Medulla oblongata (tissue), 1 donor: ENCODE results near the gene SESN3.

Experiments used
- DNase-seq: peaks from one replicate; pipeline ENCODE4 v3.0.0-alpha.2; 2015; ENCODE audit errors: extremely low spot score

The SESN3 gene

DNA sequence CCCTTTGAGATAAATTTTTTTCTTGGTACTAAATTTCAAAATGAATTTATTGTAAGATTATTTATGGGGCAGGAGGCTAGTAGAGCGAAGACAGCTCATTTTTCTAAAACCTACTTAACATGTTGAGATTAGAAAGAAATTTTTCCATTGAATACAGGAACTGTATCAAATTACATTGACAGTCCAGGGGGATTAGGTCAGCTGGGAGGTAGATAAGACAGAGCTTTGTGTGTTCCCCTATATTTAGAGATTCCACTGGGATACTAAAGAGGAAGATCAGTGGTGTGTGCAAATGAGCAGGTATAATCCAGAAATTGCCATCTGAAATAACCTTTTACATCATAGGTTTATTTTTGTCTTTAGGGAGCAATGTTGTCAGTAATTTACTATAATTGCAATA lies 109.3 kb downstream of the SESN3 start:
- DNase-seq, result no peak

DNA sequence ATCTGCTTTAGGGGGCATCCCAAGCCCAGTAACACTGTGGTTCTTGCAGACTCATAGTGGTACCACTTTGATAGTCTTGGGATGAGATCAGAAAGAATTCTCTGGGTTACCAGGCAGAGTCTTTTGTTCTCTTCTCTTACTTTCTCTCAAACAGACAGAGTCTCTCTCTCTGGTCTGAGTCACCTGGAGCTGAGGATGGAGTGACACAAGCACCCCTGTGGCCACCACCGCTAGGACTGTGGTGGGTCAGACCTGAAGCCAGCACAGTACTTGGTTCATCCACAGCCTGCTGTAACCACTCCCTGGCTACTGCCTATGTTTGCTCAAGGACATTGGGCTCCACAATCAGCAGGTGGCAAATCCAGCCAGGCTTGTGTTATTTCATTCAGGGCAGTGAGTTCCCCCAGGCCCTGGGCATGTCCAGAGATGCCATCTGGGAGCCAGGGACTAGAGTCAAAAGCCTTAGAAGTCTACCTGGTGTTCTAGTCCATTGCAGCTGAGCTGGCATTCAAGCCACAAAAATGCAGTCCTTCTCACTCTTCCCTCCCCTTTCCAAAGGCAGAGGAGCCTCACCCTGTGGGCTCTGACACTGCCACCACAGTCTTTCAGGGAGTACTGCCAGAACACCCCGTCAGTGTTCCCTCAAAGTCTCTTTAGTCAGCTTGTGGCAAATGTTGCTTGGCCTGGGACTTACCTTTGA lies 111.5 kb downstream of the SESN3 start:
- no peak for DNase-seq

DNA sequence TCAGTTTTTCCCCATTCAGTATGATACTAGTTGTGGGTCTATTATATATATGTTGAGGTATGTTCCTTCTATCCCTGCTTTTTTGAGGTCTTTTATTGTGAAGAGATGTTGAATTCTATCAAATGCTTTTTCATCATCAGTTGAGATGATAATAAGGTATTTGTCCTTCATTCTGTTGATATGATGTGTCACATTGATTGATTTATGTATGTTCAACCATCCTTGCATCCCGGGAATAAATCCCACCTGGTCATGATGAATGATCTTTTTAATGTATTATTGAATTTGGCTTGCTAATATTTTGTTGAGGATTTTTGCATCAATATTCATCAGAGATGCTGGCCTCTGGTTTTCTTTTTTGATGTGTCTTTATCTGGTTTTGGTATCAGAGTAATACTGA lies 115.4 kb downstream of the SESN3 start:
- no peak for DNase-seq
